ENCODE results near the gene NLRX1.
A peak's percentile ranks its signal among the peaks of the same experiment; 100 is the strongest.

The NLRX1 gene

GRCh38 chr11:119204066-119204465, 35.5 kb downstream of the NLRX1 start:
- Histone ChIP-seq H2BK120ac (ENCODE audit: low read depth, low read length) (no peak overlapping the region), H3K9ac (ENCODE audit: low read length) (no peak overlapping the region), H3K18ac (ENCODE audit: low read depth in 1 of 2, low read length in 2 of 2) (no peak overlapping the region), H2BK5ac (ENCODE audit: low read depth, low read length, poor library complexity, severe bottlenecking) (no peak overlapping the region), H3K4me2 (ENCODE audit: low read length, poor library complexity, severe bottlenecking) (no peak overlapping the region), H3K4me3 (ENCODE audit: insufficient read depth in 1 of 2, low read depth in 1 of 2, low read length in 2 of 2) (no peak overlapping the region), H2BK12ac (ENCODE audit: low read length in 2 of 2) (no peak overlapping the region), H3K14ac (ENCODE audit: low read length in 2 of 2) (no peak overlapping the region), H2AFZ (ENCODE audit: low read depth, low read length) (no peak overlapping the region), H3K79me1 (replicated peaks; ENCODE audit: low read length, poor library complexity, severe bottlenecking) (no peaks in the 10 kb centered on the region), H3K36me3 (ENCODE audit: control insufficient read depth in 1 of 2, insufficient read depth in 2 of 2, low read depth in 1 of 2, low read length in 2 of 2) (no peaks in the 10 kb centered on the region), H3K4me1 (ENCODE audit: control insufficient read depth, insufficient read depth, low read depth, low read length) (peaks cover 1% of the 10 kb centered on the region), H3K4ac (ENCODE audit: low read depth in 1 of 2, low read length in 2 of 2) (no peak overlapping the region), H3K27ac (ENCODE audit: low read length, poor library complexity, severe bottlenecking) (no peak overlapping the region), H3K23ac (ENCODE audit: low read length in 2 of 2) (no peak overlapping the region), H4K8ac (ENCODE audit: low read length) (no peak overlapping the region), H4K91ac (ENCODE audit: low read length) (no peak overlapping the region), H2AK5ac (ENCODE audit: low read length, severe bottlenecking) (no peak overlapping the region), H3K27me3 (ENCODE audit: control insufficient read depth in 1 of 2, insufficient read depth in 1 of 2, low read length in 2 of 2) (no peaks in the 10 kb centered on the region), H3K9me3 (ENCODE audit: control insufficient read depth, low read length) (no peaks in the 10 kb centered on the region), H2BK15ac (ENCODE audit: low read depth, poor library complexity, severe bottlenecking) (no peak overlapping the region)
- no peak for DNase-seq
- WGBS = 95% methylated on average over 9 of the region's 9 CpGs

DNA sequence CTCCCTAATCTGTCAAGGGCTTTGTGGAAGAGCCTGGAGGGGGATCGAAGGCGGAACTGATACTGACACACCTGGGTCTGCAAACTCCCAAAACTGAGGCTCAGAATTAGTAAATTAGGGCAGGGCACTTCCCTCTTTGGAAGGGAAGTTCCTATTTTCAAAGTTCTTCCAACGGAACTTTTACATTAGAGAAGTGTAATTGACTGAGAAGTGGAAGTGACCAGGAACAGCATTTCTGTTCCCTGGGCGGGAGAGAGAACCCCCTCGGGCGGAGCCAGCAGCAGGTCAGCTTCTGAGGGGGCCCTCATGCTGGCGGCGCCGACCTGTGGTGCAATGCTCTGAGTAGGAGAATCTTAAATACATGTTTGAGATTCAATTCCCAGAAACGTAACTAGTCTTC, 36.6 kb downstream of the NLRX1 start:
- Histone ChIP-seq H3K9me3 (ENCODE audit: control insufficient read depth, low read length) (no peaks in the 10 kb centered on the region), H3K4me1 (ENCODE audit: control insufficient read depth, insufficient read depth, low read depth, low read length) (peaks cover 3% of the 10 kb centered on the region)
- WGBS = 79% methylated on average over 6 of the region's 10 CpGs

GRCh38 chr11:119205574-119206510, 37.3 kb downstream of the NLRX1 start, which contains the start of gene CBL:
Gene CBL (plus strand): TSS chr11:119206339. CDS start chr11:119206418, 79 bp downstream.
- peaks cover 4% of the 10 kb centered on the region for H3K4me1 ChIP-seq (ENCODE audit: control insufficient read depth, insufficient read depth, low read depth, low read length)
- peak within 1 kb of the TSS; percentile 87 for H3K9ac ChIP-seq (ENCODE audit: low read length)
- H4K91ac ChIP-seq (ENCODE audit: low read length) = peak within 1 kb of the TSS; percentile 44
- H3K36me3 ChIP-seq (ENCODE audit: control insufficient read depth in 1 of 2, insufficient read depth in 2 of 2, low read depth in 1 of 2, low read length in 2 of 2) = no peaks in the 10 kb centered on the region
- WGBS = 2% methylated on average over 34 of the region's 88 CpGs
- peak within 1 kb of the TSS; percentile 94 for H2AFZ ChIP-seq (ENCODE audit: low read depth, low read length)
- no peaks in the 10 kb centered on the region for H3K9me3 ChIP-seq (ENCODE audit: control insufficient read depth, low read length)
- H3K23ac ChIP-seq (ENCODE audit: low read length in 2 of 2) = peak within 1 kb of the TSS; percentile 37 to 98
- peak within 1 kb of the TSS in 1 of 2 experiments; percentile 97 for H3K14ac ChIP-seq (ENCODE audit: low read length in 2 of 2)
- peak; percentile 88 for DNase-seq
- peak within 1 kb of the TSS; percentile 71 for H2BK120ac ChIP-seq (ENCODE audit: low read depth, low read length)
- H2BK12ac ChIP-seq (ENCODE audit: low read length in 2 of 2) = peak within 1 kb of the TSS in 1 of 2 experiments; percentile 80
- H2BK15ac ChIP-seq (ENCODE audit: low read depth, poor library complexity, severe bottlenecking) = peak within 1 kb of the TSS; percentile 96
- peak within 1 kb of the TSS; percentile 95 for H2BK5ac ChIP-seq (ENCODE audit: low read depth, low read length, poor library complexity, severe bottlenecking)
- H3K79me1 ChIP-seq (replicated peaks; ENCODE audit: low read length, poor library complexity, severe bottlenecking) = no peaks in the 10 kb centered on the region
- peak within 1 kb of the TSS; percentile 46 to 67 for H3K4ac ChIP-seq (ENCODE audit: low read depth in 1 of 2, low read length in 2 of 2)
- H3K27me3 ChIP-seq (ENCODE audit: control insufficient read depth in 1 of 2, insufficient read depth in 1 of 2, low read length in 2 of 2) = no peaks in the 10 kb centered on the region
- H3K18ac ChIP-seq (ENCODE audit: low read depth in 1 of 2, low read length in 2 of 2) = peak within 1 kb of the TSS; percentile 90 to 94
- peak within 1 kb of the TSS; percentile 88 to 98 for H3K4me3 ChIP-seq (ENCODE audit: insufficient read depth in 1 of 2, low read depth in 1 of 2, low read length in 2 of 2)
- H4K8ac ChIP-seq (ENCODE audit: low read length) = peak within 1 kb of the TSS; percentile 45
- H3K4me2 ChIP-seq (ENCODE audit: low read length, poor library complexity, severe bottlenecking) = peak within 1 kb of the TSS; percentile 70
- H2AK5ac ChIP-seq (ENCODE audit: low read length, severe bottlenecking) = no peak within 1 kb of the TSS
- H3K27ac ChIP-seq (ENCODE audit: low read length, poor library complexity, severe bottlenecking) = peak within 1 kb of the TSS; percentile 23

More for the DNA sequence above, 36.6 kb downstream of the NLRX1 start:
- Histone ChIP-seq H2AFZ (ENCODE audit: low read depth, low read length) (no peak overlapping the region), H3K27ac (ENCODE audit: low read length, poor library complexity, severe bottlenecking) (no peak overlapping the region), H2BK120ac (ENCODE audit: low read depth, low read length) (no peak overlapping the region), H3K4me2 (ENCODE audit: low read length, poor library complexity, severe bottlenecking) (peak overlapping the region; percentile 33), H3K4ac (ENCODE audit: low read depth in 1 of 2, low read length in 2 of 2) (no peak overlapping the region), H4K8ac (ENCODE audit: low read length) (no peak overlapping the region), H3K18ac (ENCODE audit: low read depth in 1 of 2, low read length in 2 of 2) (no peak overlapping the region), H3K4me3 (ENCODE audit: insufficient read depth in 1 of 2, low read depth in 1 of 2, low read length in 2 of 2) (peak overlapping the region in 1 of 2 experiments; percentile 98), H2BK12ac (ENCODE audit: low read length in 2 of 2) (no peak overlapping the region), H3K23ac (ENCODE audit: low read length in 2 of 2) (no peak overlapping the region), H3K14ac (ENCODE audit: low read length in 2 of 2) (no peak overlapping the region), H4K91ac (ENCODE audit: low read length) (no peak overlapping the region), H2AK5ac (ENCODE audit: low read length, severe bottlenecking) (no peak overlapping the region), H3K36me3 (ENCODE audit: control insufficient read depth in 1 of 2, insufficient read depth in 2 of 2, low read depth in 1 of 2, low read length in 2 of 2) (no peaks in the 10 kb centered on the region), H3K79me1 (replicated peaks; ENCODE audit: low read length, poor library complexity, severe bottlenecking) (no peaks in the 10 kb centered on the region), H2BK15ac (ENCODE audit: low read depth, poor library complexity, severe bottlenecking) (no peak overlapping the region), H2BK5ac (ENCODE audit: low read depth, low read length, poor library complexity, severe bottlenecking) (no peak overlapping the region), H3K9ac (ENCODE audit: low read length) (peak overlapping the region; percentile 76), H3K27me3 (ENCODE audit: control insufficient read depth in 1 of 2, insufficient read depth in 1 of 2, low read length in 2 of 2) (no peaks in the 10 kb centered on the region)
- no peak for DNase-seq
